SK-N-SH treated with all-trans-retinoic acid at 6 μM for 48 hours (cell line): Measurements from ENCODE around the gene TMEM53.

ENCODE experiments used
- ATAC-seq: fragments of 200-7000 bp; cut with Tn5 transposase; 3 replicates; pipeline ENCODE4 v1.9.1; 2020; ENCODE audit warnings: mild to moderate bottlenecking, moderate library complexity
- ARNTL ChIP-seq: fragments of 450-650 bp; formaldehyde crosslinking; IDR thresholded peaks from 2 replicates; pipeline ENCODE4 v1.5.0; 2020; ENCODE audit warnings: low read depth, mild to moderate bottlenecking, moderate library complexity, borderline replicate concordance
- BACH2 ChIP-seq: fragments of 250-450 bp; sonication (Bioruptor Pico); IDR thresholded peaks from 2 replicates; pipeline ENCODE4 v1.9.0; 2021; ENCODE audit warnings: mild to moderate bottlenecking, borderline replicate concordance
- CREB5 ChIP-seq: fragments of 250-450 bp; sonication (Bioruptor Pico); IDR thresholded peaks from 2 replicates; pipeline ENCODE4 v1.5.1; 2020; ENCODE audit warnings: low read depth, mild to moderate bottlenecking, moderate library complexity
- CSDC2 ChIP-seq: fragments of 250-450 bp; sonication (Bioruptor Pico); IDR thresholded peaks from 2 replicates; pipeline ENCODE4 v1.5.0; 2020; ENCODE audit warnings: mild to moderate bottlenecking, moderate library complexity
- CSRNP3 ChIP-seq: fragments of 250-450 bp; sonication (Bioruptor Pico); IDR thresholded peaks from 2 replicates; pipeline ENCODE4 v1.5.1; 2021; ENCODE audit warnings: mild to moderate bottlenecking, moderate library complexity
- ESRRG ChIP-seq: fragments of 250-450 bp; sonication (Bioruptor Pico); IDR thresholded peaks from 2 replicates; pipeline ENCODE4 v1.6.1; 2021; ENCODE audit warnings: mild to moderate bottlenecking
- ISL1 ChIP-seq: fragments of 250-450 bp; sonication (Bioruptor Pico); IDR thresholded peaks from 2 replicates; pipeline ENCODE4 v2.1.2; 2022; ENCODE audit warnings: mild to moderate bottlenecking, moderate library complexity
- OSR1 ChIP-seq: fragments of 250-450 bp; sonication (Bioruptor Pico); IDR thresholded peaks from 2 replicates; pipeline ENCODE4 v1.8.0; 2022; ENCODE audit warnings: moderate library complexity, mild to moderate bottlenecking, inconsistent platforms
- PATZ1 ChIP-seq: fragments of 250-450 bp; sonication (Bioruptor Pico); IDR thresholded peaks from 2 replicates; pipeline ENCODE4 v1.8.0; 2020; ENCODE audit warnings: mild to moderate bottlenecking, moderate library complexity, borderline replicate concordance
- POU6F1 ChIP-seq: fragments of 250-450 bp; sonication (Bioruptor Pico); IDR thresholded peaks from 2 replicates; pipeline ENCODE4 v1.8.0; 2021; ENCODE audit warnings: low read depth, mild to moderate bottlenecking, moderate library complexity, borderline replicate concordance
- RARB ChIP-seq: fragments of 250-450 bp; sonication (Bioruptor Pico); IDR thresholded peaks from 2 replicates; pipeline ENCODE4 v1.8.0; 2021; ENCODE audit warnings: mild to moderate bottlenecking, moderate library complexity
- SNAI2 ChIP-seq: fragments of 250-450 bp; sonication (Bioruptor Pico); IDR thresholded peaks from 2 replicates; pipeline ENCODE4 v1.5.0; 2020; ENCODE audit warnings: mild to moderate bottlenecking, moderate library complexity
- TCF4 ChIP-seq: fragments of 250-450 bp; sonication (Bioruptor Pico); IDR thresholded peaks from 2 replicates; pipeline ENCODE4 v1.8.0; 2021; ENCODE audit warnings: mild to moderate bottlenecking, moderate library complexity, borderline replicate concordance
- TOX ChIP-seq: fragments of 250-450 bp; sonication (Bioruptor Pico); IDR thresholded peaks from 2 replicates; pipeline ENCODE4 v1.8.0; 2021; ENCODE audit warnings: mild to moderate bottlenecking, moderate library complexity, borderline replicate concordance
- TSHZ2 ChIP-seq: fragments of 250-450 bp; sonication (Bioruptor Pico); IDR thresholded peaks from 2 replicates; pipeline ENCODE4 v1.5.0; 2020; ENCODE audit warnings: mild to moderate bottlenecking, moderate library complexity
- ZFP3 ChIP-seq: fragments of 250-450 bp; sonication (Bioruptor Pico); IDR thresholded peaks from 2 replicates; pipeline ENCODE4 v1.5.0; 2020; ENCODE audit warnings: mild to moderate bottlenecking, moderate library complexity
- ZFP30 ChIP-seq: fragments of 450-650 bp; formaldehyde crosslinking; IDR thresholded peaks from 2 replicates; pipeline ENCODE4 v1.5.0; 2022; ENCODE audit warnings: mild to moderate bottlenecking, moderate library complexity
- ZNF565 ChIP-seq: fragments of 450-650 bp; formaldehyde crosslinking; conservative IDR thresholded peaks from 2 replicates; pipeline ENCODE4 v1.5.0; 2020; ENCODE audit warnings: low read depth, mild to moderate bottlenecking, moderate library complexity
- ZNF70 ChIP-seq: fragments of 450-650 bp; formaldehyde crosslinking; IDR thresholded peaks from 2 replicates; pipeline ENCODE4 v1.5.0; 2020; ENCODE audit warnings: mild to moderate bottlenecking, moderate library complexity
- ZNF8 ChIP-seq: fragments of 450-650 bp; formaldehyde crosslinking; IDR thresholded peaks from 2 replicates; pipeline ENCODE4 v1.5.0; 2020; ENCODE audit warnings: mild to moderate bottlenecking, moderate library complexity

The TMEM53 gene

GRCh38 chr1:44642255-44642654, 32.0 kb downstream of the TMEM53 start:
- no peak for ATAC-seq
- TF ChIP-seq CREB5 (no peak), PATZ1 (CRISPR knock-in tag) (no peak), ZNF565 (no peak), CSRNP3 (CRISPR knock-in tag) (no peak), ZNF70 (CRISPR knock-in tag) (no peak)
- TF ChIP-seq, all 23 proteins: peak for 0

GRCh38 chr1:44641126-44642102, 32.9 kb downstream of the TMEM53 start:
- peak; percentile 13; the same call in 1 of the 3 replicates for ATAC-seq
- no peak for TF ChIP-seq POU6F1 (CRISPR knock-in tag)
- TF ChIP-seq CREB5 = no peak
- TF ChIP-seq ZFP3 (CRISPR knock-in tag) = no peak
- no peak for TF ChIP-seq ZNF70 (CRISPR knock-in tag)
- no peak for TF ChIP-seq TCF4 (CRISPR knock-in tag)
- no peak for TF ChIP-seq CSDC2
- TF ChIP-seq OSR1 (CRISPR knock-in tag) = no peak
- no peak for TF ChIP-seq CSRNP3 (CRISPR knock-in tag)
- no peak for TF ChIP-seq TSHZ2 (CRISPR knock-in tag)
- no peak for TF ChIP-seq RARB (CRISPR knock-in tag)
- no peak for TF ChIP-seq ZNF8

- ATAC-seq = no peak
- TF ChIP-seq PATZ1 (CRISPR knock-in tag) (no peak), SNAI2 (CRISPR knock-in tag) (no peak), ZFP30 (no peak), ZNF565 (no peak), CREB5 (no peak), ISL1 (CRISPR knock-in tag) (no peak), BACH2 (CRISPR knock-in tag) (no peak), TOX (CRISPR knock-in tag) (no peak), TCF4 (CRISPR knock-in tag) (no peak), ARNTL (CRISPR knock-in tag) (no peak), ESRRG (CRISPR knock-in tag) (no peak)
Observed at GRCh38 chr1:44640200-44640853, 34.0 kb downstream of the TMEM53 start.
